ENCODE results near the gene HELZ2. TPM values are rescaled to one million over a fixed set of nuclear protein-coding genes. Genes with fewer than 3 reads are reported as not detected.

HELZ2 gene
- total and polyA plus RNA-seq, 2 experiments from 2014 or later: 5.2 to 48.9 TPM

DNA sequence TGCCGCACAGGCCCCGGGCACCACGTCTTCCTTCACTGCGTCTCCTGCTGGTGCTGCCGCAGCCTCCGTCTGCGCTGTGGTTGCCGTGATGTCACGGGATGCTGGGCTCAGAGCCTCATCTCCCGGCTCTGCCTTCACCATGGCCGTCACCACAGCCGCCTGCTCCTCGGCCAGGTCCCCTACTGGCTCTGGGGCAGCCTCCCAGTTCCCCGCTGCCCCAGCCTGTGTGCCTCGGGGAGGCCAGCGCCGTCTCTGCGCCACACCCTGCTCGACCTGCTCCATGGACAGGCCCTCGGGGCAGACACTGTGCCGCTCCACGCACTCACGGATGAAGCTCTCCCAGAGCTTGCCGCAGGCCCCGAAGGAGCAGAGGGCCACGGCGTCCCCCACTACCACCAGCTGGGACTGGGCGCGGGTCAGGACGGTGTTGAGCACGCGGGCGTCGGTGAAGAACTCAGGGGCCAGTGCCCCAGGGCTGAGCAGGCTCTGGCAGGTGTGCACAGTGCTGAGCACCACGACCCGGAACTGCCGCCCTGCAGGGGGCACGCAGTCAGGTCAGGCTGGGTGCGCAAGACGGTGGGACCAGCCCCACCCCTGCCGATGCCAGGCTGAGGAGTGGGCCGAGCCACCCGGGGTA is 8.2 kb downstream of the HELZ2 start:
- no peak overlapping the region for H3K4me2 ChIP-seq
- ATAC-seq: no peak
- no peaks in the 10 kb centered on the region for H3K9me2 ChIP-seq (ENCODE audit: insufficient read depth)
- no peaks in the 10 kb centered on the region for H3K79me2 ChIP-seq (replicated peaks; ENCODE audit: insufficient read depth)
- H3K27me3 Mint-ChIP-seq (ENCODE audit: insufficient read depth, low read depth, poor library complexity): no peaks in the 10 kb centered on the region
- H3K4me1 ChIP-seq (ENCODE audit: insufficient read depth): no peaks in the 10 kb centered on the region
- H3K4me3 ChIP-seq: no peak overlapping the region
- H3K36me3 ChIP-seq (ENCODE audit: insufficient read depth): no peaks in the 10 kb centered on the region
- H3K36me3 Mint-ChIP-seq (ENCODE audit: low read depth): no peaks in the 10 kb centered on the region
- H3K9me3 Mint-ChIP-seq: no peaks in the 10 kb centered on the region
- H3K4me1 Mint-ChIP-seq: no peaks in the 10 kb centered on the region
- H3K27me3 ChIP-seq (ENCODE audit: insufficient read depth): no peaks in the 10 kb centered on the region
- H3F3A ChIP-seq (replicated peaks; ENCODE audit: low read depth): no peaks in the 10 kb centered on the region
- no peak for DNase-seq (ENCODE audit: low spot score)
- no peak overlapping the region for H2AFZ ChIP-seq
- TF ChIP-seq EZH2 (IDR thresholded peaks at IDR 0.05; ENCODE audit: low read depth, unreplicated experiment) (no peak), ZNF114 (CRISPR knock-in tag; IDR thresholded peaks at IDR 0.05) (no peak), JUNB (IDR thresholded peaks at IDR 0.05; ENCODE audit: unreplicated experiment) (no peak), CREB1 (CRISPR knock-in tag; IDR thresholded peaks at IDR 0.05; ENCODE audit: low read depth) (no peak), EZH2phosphoT487 (IDR thresholded peaks at IDR 0.05; ENCODE audit: unreplicated experiment) (no peak)
- TF ChIP-seq, protein P1, sequence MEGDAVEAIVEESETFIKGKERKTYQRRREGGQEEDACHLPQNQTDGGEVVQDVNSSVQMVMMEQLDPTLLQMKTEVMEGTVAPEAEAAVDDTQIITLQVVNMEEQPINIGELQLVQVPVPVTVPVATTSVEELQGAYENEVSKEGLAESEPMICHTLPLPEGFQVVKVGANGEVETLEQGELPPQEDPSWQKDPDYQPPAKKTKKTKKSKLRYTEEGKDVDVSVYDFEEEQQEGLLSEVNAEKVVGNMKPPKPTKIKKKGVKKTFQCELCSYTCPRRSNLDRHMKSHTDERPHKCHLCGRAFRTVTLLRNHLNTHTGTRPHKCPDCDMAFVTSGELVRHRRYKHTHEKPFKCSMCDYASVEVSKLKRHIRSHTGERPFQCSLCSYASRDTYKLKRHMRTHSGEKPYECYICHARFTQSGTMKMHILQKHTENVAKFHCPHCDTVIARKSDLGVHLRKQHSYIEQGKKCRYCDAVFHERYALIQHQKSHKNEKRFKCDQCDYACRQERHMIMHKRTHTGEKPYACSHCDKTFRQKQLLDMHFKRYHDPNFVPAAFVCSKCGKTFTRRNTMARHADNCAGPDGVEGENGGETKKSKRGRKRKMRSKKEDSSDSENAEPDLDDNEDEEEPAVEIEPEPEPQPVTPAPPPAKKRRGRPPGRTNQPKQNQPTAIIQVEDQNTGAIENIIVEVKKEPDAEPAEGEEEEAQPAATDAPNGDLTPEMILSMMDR (conservative IDR thresholded peaks at IDR 0.05; ENCODE audit: low read depth in 2 of 2): no peak
- TF ChIP-seq, protein P2, sequence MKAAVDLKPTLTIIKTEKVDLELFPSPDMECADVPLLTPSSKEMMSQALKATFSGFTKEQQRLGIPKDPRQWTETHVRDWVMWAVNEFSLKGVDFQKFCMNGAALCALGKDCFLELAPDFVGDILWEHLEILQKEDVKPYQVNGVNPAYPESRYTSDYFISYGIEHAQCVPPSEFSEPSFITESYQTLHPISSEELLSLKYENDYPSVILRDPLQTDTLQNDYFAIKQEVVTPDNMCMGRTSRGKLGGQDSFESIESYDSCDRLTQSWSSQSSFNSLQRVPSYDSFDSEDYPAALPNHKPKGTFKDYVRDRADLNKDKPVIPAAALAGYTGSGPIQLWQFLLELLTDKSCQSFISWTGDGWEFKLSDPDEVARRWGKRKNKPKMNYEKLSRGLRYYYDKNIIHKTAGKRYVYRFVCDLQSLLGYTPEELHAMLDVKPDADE (IDR thresholded peaks at IDR 0.05): no peak
- H3K4me3 Mint-ChIP-seq: no peak overlapping the region
- H4K20me1 ChIP-seq (replicated peaks; ENCODE audit: insufficient read depth): no peaks in the 10 kb centered on the region
- H3K27ac ChIP-seq (ENCODE audit: low read depth): no peak overlapping the region
- H3K27ac Mint-ChIP-seq: no peak overlapping the region

DNA sequence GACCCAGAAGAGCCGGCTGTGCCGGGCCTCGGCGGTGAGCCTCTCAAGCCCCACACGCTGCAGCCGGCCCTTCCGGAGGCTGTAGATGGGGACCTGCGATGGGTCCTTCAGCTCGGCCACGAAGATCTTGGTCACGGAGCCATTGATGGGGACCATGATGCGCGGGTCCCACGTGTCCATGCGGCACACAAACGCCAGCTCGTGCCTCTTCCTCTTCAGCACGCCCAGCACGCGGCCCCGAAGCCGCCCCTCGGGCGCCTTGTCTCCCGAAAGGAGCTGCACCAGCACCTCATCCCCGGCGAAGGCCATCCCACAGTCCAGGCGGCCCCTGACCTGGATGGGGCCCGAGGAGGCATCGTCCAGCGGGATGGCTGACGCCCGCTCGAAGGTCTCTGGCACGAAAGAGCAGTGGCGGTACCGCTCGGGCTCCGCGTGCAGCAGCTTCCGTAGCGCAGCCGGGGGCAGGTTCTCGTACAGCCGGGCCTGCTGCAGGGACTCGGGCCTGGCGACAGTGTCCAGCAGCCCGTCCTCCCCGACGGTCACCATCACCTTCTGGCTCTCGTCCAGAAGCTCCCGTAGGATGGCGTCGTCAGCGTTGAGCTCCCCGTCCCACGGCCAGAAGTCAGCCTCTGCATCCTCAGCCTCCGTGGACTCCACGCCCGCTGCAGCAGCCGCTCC is 8.9 kb downstream of the HELZ2 start:
- Mint-ChIP-seq H3K9me3 (peaks cover 2% of the 10 kb centered on the region; the same call in 1 of the 3 replicates), H3K4me3 (no peak overlapping the region), H3K4me1 (no peaks in the 10 kb centered on the region), H3K36me3 (ENCODE audit: low read depth) (peaks cover 3% of the 10 kb centered on the region; the same call in 1 of the 3 replicates), H3K27me3 (ENCODE audit: insufficient read depth, low read depth, poor library complexity) (no peaks in the 10 kb centered on the region), H3K27ac (no peak overlapping the region)
- no peak for ATAC-seq
- Histone ChIP-seq H3K9me2 (ENCODE audit: insufficient read depth) (no peaks in the 10 kb centered on the region), H3K4me2 (no peak overlapping the region), H3K4me3 (no peak overlapping the region), H3K27me3 (ENCODE audit: insufficient read depth) (no peaks in the 10 kb centered on the region), H3F3A (replicated peaks; ENCODE audit: low read depth) (no peaks in the 10 kb centered on the region), H2AFZ (no peak overlapping the region), H3K79me2 (replicated peaks; ENCODE audit: insufficient read depth) (no peaks in the 10 kb centered on the region), H4K20me1 (replicated peaks; ENCODE audit: insufficient read depth) (no peaks in the 10 kb centered on the region), H3K36me3 (ENCODE audit: insufficient read depth) (no peaks in the 10 kb centered on the region), H3K27ac (ENCODE audit: low read depth) (no peak overlapping the region), H3K4me1 (ENCODE audit: insufficient read depth) (no peaks in the 10 kb centered on the region)
- TF ChIP-seq CREB1 (CRISPR knock-in tag; IDR thresholded peaks at IDR 0.05; ENCODE audit: low read depth): no peak
- no peak for TF ChIP-seq ZNF114 (CRISPR knock-in tag; IDR thresholded peaks at IDR 0.05)
- TF ChIP-seq POLR2AphosphoS5 (IDR thresholded peaks at IDR 0.05; ENCODE audit: low read depth): no peak
- TF ChIP-seq, protein P3, sequence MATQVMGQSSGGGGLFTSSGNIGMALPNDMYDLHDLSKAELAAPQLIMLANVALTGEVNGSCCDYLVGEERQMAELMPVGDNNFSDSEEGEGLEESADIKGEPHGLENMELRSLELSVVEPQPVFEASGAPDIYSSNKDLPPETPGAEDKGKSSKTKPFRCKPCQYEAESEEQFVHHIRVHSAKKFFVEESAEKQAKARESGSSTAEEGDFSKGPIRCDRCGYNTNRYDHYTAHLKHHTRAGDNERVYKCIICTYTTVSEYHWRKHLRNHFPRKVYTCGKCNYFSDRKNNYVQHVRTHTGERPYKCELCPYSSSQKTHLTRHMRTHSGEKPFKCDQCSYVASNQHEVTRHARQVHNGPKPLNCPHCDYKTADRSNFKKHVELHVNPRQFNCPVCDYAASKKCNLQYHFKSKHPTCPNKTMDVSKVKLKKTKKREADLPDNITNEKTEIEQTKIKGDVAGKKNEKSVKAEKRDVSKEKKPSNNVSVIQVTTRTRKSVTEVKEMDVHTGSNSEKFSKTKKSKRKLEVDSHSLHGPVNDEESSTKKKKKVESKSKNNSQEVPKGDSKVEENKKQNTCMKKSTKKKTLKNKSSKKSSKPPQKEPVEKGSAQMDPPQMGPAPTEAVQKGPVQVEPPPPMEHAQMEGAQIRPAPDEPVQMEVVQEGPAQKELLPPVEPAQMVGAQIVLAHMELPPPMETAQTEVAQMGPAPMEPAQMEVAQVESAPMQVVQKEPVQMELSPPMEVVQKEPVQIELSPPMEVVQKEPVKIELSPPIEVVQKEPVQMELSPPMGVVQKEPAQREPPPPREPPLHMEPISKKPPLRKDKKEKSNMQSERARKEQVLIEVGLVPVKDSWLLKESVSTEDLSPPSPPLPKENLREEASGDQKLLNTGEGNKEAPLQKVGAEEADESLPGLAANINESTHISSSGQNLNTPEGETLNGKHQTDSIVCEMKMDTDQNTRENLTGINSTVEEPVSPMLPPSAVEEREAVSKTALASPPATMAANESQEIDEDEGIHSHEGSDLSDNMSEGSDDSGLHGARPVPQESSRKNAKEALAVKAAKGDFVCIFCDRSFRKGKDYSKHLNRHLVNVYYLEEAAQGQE (IDR thresholded peaks at IDR 0.05; ENCODE audit: unreplicated experiment): no peak
- TF ChIP-seq EZH2phosphoT487 (IDR thresholded peaks at IDR 0.05; ENCODE audit: unreplicated experiment): no peak
- TF ChIP-seq JUNB (IDR thresholded peaks at IDR 0.05; ENCODE audit: unreplicated experiment): no peak
- no peak for TF ChIP-seq NANOG (IDR thresholded peaks at IDR 0.05; ENCODE audit: borderline replicate concordance)
- TF ChIP-seq, protein P1 (conservative IDR thresholded peaks at IDR 0.05; ENCODE audit: low read depth in 2 of 2): no peak
- no peak for DNase-seq (ENCODE audit: low spot score)
